GM12878 (cell line): ENCODE data around the gene MTR. TPM values are rescaled to one million over a fixed set of nuclear protein-coding genes. Genes with fewer than 3 reads are reported as not detected.

Source experiments
- ATAC-seq: fragments of 200-7000 bp; cut with Tn5 transposase; 3 replicates; pipeline ENCODE4 v1.9.1; 2020; ENCODE audit warnings: mild to moderate bottlenecking, moderate library complexity
- BruUV-seq: library from RNA; stranded (reverse); fragments of 400-500 nt; replicated peaks from 2 replicates; lab custom pipeline; 2021; lab: Mats Ljungman, UMichigan
- CTCF ChIA-PET: fragments of 300-600 bp; sonication (Branson Sonifier 250); formaldehyde crosslinking; extraction: SDS; loops from one replicate; lab custom pipeline; 2021; ENCODE audit warnings: inconsistent platforms; lab: Yijun Ruan, JAX
- POLR2A ChIA-PET: fragments of 350-600 bp; formaldehyde crosslinking; extraction: SDS; loops from one replicate; lab custom pipeline; 2021; ENCODE audit warnings: inconsistent platforms; lab: Charles Lee
- RAD21 ChIA-PET: fragments of 300-600 bp; sonication (Branson Sonifier 250); formaldehyde crosslinking; loops from one replicate; lab custom pipeline; 2023; ENCODE audit warnings: antibody characterized with exemption; ENCODE audit not compliant: unreplicated experiment; lab: Charles Lee
- SMC1A ChIA-PET: fragments of 300-600 bp; sonication (Branson Sonifier 250); formaldehyde crosslinking; loops from one replicate; lab custom pipeline; 2023; ENCODE audit not compliant: unreplicated experiment, uncharacterized antibody; lab: Charles Lee
- DNase-seq: peaks from one replicate; pipeline ENCODE4 v3.0.0-alpha.2; 2011; ENCODE audit warnings: low read depth, low spot score
- FAIRE-seq: peaks from 3 replicates; lab custom pipeline; 2011; peaks lifted over from hg19 to GRCh38; lab: Jason Lieb, UNC
- H2AFZ ChIP-seq: 2 replicates; pipeline ENCODE4 v1.6.0; 2011; ENCODE audit warnings: low read depth, low read length, control low read depth; ENCODE audit not compliant: control insufficient read depth
- H3K27ac ChIP-seq: 2 replicates; pipeline ENCODE4 v1.5.1; 2011; ENCODE audit warnings: control low read depth; ENCODE audit not compliant: control insufficient read depth, insufficient read depth
- H3K27me3 ChIP-seq, 2 experiments: replicated peaks in 1 of 2; 2 replicates each; pipeline versions ENCODE4 v1.6.0 to v1.6.1; 2011; ENCODE audit warnings: low read length in 1 of 2; ENCODE audit not compliant: control insufficient read depth in 2 of 2, insufficient read depth in 2 of 2
- H3K36me3 ChIP-seq, 2 experiments: 2 replicates each; pipeline ENCODE4 v1.5.1; 2011; ENCODE audit warnings: low read length in 1 of 2; ENCODE audit not compliant: control insufficient read depth in 2 of 2, insufficient read depth in 2 of 2
- H3K4me1 ChIP-seq: 2 replicates; pipeline ENCODE4 v1.6.1; 2011; ENCODE audit warnings: mild to moderate bottlenecking, low read length, moderate library complexity, mixed read lengths; ENCODE audit not compliant: control insufficient read depth, insufficient read depth
- H3K4me2 ChIP-seq: 2 replicates; pipeline ENCODE4 v1.6.0; 2011; ENCODE audit warnings: control low read depth; ENCODE audit not compliant: control insufficient read depth, insufficient read depth
- H3K4me3 ChIP-seq: fragments of 200-600 bp; sonication (generic); 2 replicates; pipeline ENCODE4 v1.5.1; 2016
- H3K79me2 ChIP-seq: 2 replicates; pipeline ENCODE4 v1.6.0; 2011; ENCODE audit warnings: low read length; ENCODE audit not compliant: control insufficient read depth, insufficient read depth
- H3K9ac ChIP-seq: 2 replicates; pipeline ENCODE4 v1.8.0; 2011; ENCODE audit warnings: low read length, control low read depth, mixed read lengths; ENCODE audit not compliant: control insufficient read depth, insufficient read depth
- H3K9me3 ChIP-seq: replicated peaks from 3 replicates; pipeline ENCODE4 v1.5.1; 2011; ENCODE audit warnings: mild to moderate bottlenecking, low read length; ENCODE audit not compliant: control insufficient read depth, insufficient read depth
- H4K20me1 ChIP-seq: 2 replicates; pipeline ENCODE4 v1.6.0; 2011; ENCODE audit not compliant: control insufficient read depth, insufficient read depth
- BCL11A ChIP-seq: IDR thresholded peaks from 2 replicates; pipeline ENCODE4 v1.6.1; 2011; ENCODE audit warnings: low read depth, low read length
- BHLHE40 ChIP-seq, 2 experiments: fragments of 450-650 bp in 1 of 2; IDR thresholded peaks; 2 replicates each; pipeline ENCODE4 v1.6.1; 2011 to 2017; ENCODE audit warnings: low read depth in 2 of 2, borderline replicate concordance in 1 of 2, improper control_type of control experiment in 1 of 2, low read length in 1 of 2, mild to moderate bottlenecking in 1 of 2
- CHD4 ChIP-seq: fragments of 200-600 bp; sonication (generic); IDR thresholded peaks from 2 replicates; pipeline ENCODE4 v1.6.1; 2016; ENCODE audit warnings: mild to moderate bottlenecking
- CTCF ChIP-seq, 3 experiments: IDR thresholded peaks in 2 of 3; conservative IDR thresholded peaks in 1 of 3; 2 replicates each; pipeline ENCODE4 v1.5.1; 2011; ENCODE audit warnings: low read depth in 3 of 3, low read length in 3 of 3, mild to moderate bottlenecking in 3 of 3, control low read depth in 2 of 3, moderate library complexity in 2 of 3, inconsistent platforms in 1 of 3, mixed read lengths in 1 of 3; ENCODE audit not compliant: control insufficient read depth in 2 of 3, insufficient read depth in 1 of 3; ENCODE audit errors: extremely low read depth in 1 of 3
- KAT2A ChIP-seq: conservative IDR thresholded peaks from 2 replicates; pipeline ENCODE4 v1.6.1; 2011; ENCODE audit warnings: low read depth, low read length; ENCODE audit not compliant: control insufficient read depth
- MAX ChIP-seq: IDR thresholded peaks from 2 replicates; pipeline ENCODE4 v1.6.1; 2012; ENCODE audit warnings: low read depth, low read length, improper control_type of control experiment
- MYC ChIP-seq: IDR thresholded peaks from 2 replicates; pipeline ENCODE4 v1.6.1; 2011; ENCODE audit warnings: mild to moderate bottlenecking, low read length, moderate library complexity, inconsistent platforms; ENCODE audit not compliant: insufficient read depth, insufficient replicate concordance, insufficient read length, severe bottlenecking
- SMARCA5 ChIP-seq: fragments of 450-650 bp; IDR thresholded peaks from 2 replicates; pipeline ENCODE4 v1.6.1; 2017; ENCODE audit warnings: mild to moderate bottlenecking
- SUPT20H ChIP-seq: IDR thresholded peaks from 2 replicates; pipeline ENCODE4 v1.6.1; 2011; ENCODE audit warnings: low read depth, mild to moderate bottlenecking, low read length, moderate library complexity, borderline replicate concordance; ENCODE audit not compliant: control insufficient read depth
- TARDBP ChIP-seq: IDR thresholded peaks from 2 replicates; pipeline ENCODE4 v1.6.1; 2016; ENCODE audit warnings: borderline replicate concordance
- TBL1XR1 ChIP-seq: IDR thresholded peaks from 2 replicates; pipeline ENCODE4 v1.6.1; 2012; ENCODE audit warnings: low read depth, low read length, improper control_type of control experiment
- whole genome bisulfite sequencing: methylation state at CpG from one replicate; pipeline ENCODE4 v1.1.6; 2016; ENCODE audit warnings: low lambda C conversion rate; ENCODE audit not compliant: insufficient replicate concordance, insufficient coverage; ENCODE audit errors: missing lambda C conversion rate; 5-methylcytosine and 5-hydroxymethylcytosine counted together
- in situ Hi-C: fragments of 300-500 bp; cut with MboI; formaldehyde crosslinking; loops from 9 replicates; pipeline ENCODE4 v1.14.3; 2018; ENCODE audit warnings: mixed read lengths
- intact Hi-C: fragments of 100-400 bp; cut with micrococcal nuclease; formaldehyde crosslinking; loops from one replicate; pipeline ENCODE4 v1.14.2; 2022; ENCODE audit not compliant: unreplicated experiment
- polyA plus RNA-seq, 11 experiments: library from polyadenylated mRNA; depleted of rRNA in 4 of 11; unstranded in 6 of 11; stranded (reverse) in 5 of 11; fragments of >200 nt; fragmentation: Nextera tagmentation in 4 of 11; fragmentation: Illumina TruSeq in 1 of 11; extraction: Ambion mirVana in 4 of 11; extraction: Trizol in 1 of 11; gene quantifications; 1 replicate in 1 of 11; 2 replicates in 10 of 11; pipeline versions ENCODE4 v1.2.1 to v1.2.3, GENCODE V29; 2011 to 2016; ENCODE audit warnings: inconsistent platforms in 2 of 11, missing spikeins in 2 of 11, low read depth in 1 of 11
- total RNA-seq, 4 experiments: library from RNA; depleted of rRNA in 3 of 4; stranded (reverse); fragments of >200 nt in 3 of 4; fragmentation: Illumina TruSeq in 1 of 4; extraction: Trizol in 1 of 4; gene quantifications; 2 replicates each; pipeline versions ENCODE4 v1.2.1 to v1.2.3, GENCODE V29; 2013 to 2021

The MTR gene
- total and polyA plus RNA-seq, 10 of the 15 experiments (the other 5 are each of a cell fraction or from before 2014, with no cell fraction given) = 2.4 to 38.7 (median 16.5) TPM

GRCh38 chr1:236773919-236774318 is 21.2 kb upstream of the MTR start:
- in situ Hi-C loops (no loop called here), intact Hi-C loops (no loop called here)
- no peaks in the 10 kb centered on the region for H3K27me3 ChIP-seq
- H2AFZ ChIP-seq = no peak overlapping the region
- no TSS peak for BruUV-seq
- no peaks in the 10 kb centered on the region for H3K4me1 ChIP-seq
- no peak overlapping the region for H3K4me3 ChIP-seq
- no peaks in the 10 kb centered on the region for H3K79me2 ChIP-seq
- DNase-seq = no peak
- ChIA-PET SMC1A (no interaction called here), CTCF (interaction anchor here (1.0 kb wide), 2 partner anchors 12 to 670 kb away, joined by 3 read pairs; no protein-coding TSS in a partner anchor), RAD21 (no interaction called here), POLR2A (no interaction called here)
- H3K9ac ChIP-seq = no peak overlapping the region
- no peak for FAIRE-seq
- H3K4me2 ChIP-seq = no peak overlapping the region
- WGBS = 15% methylated on average over 3 of the region's 3 CpGs
- no peaks in the 10 kb centered on the region for H4K20me1 ChIP-seq
- H3K36me3 ChIP-seq = no peaks in the 10 kb centered on the region
- no peak overlapping the region for H3K27ac ChIP-seq
- ATAC-seq = no peak; the same call in 2 of the 3 replicates
- TF ChIP-seq TARDBP (no peak), SUPT20H (no peak), SMARCA5 (no peak), BHLHE40 (IDR thresholded peaks at IDR 0.05; ENCODE audit: borderline replicate concordance in 1 of 2, low read depth in 2 of 2, low read length in 1 of 2) (no peak), MAX (no peak), CHD4 (no peak), KAT2A (no peak), TBL1XR1 (no peak)
- TF ChIP-seq, all 136 proteins: peak for 0
- peaks cover under 1% of the 10 kb centered on the region; the same call in 1 of the 3 replicates for H3K9me3 ChIP-seq

- peaks cover 2% of the 10 kb centered on the region; the same call in 1 of the 3 replicates for H3K9me3 ChIP-seq
- no peaks in the 10 kb centered on the region for H3K79me2 ChIP-seq
- peak; percentile 48; the same call in 2 of the 3 replicates for ATAC-seq
- no peak overlapping the region for H3K4me3 ChIP-seq
- SMC1A ChIA-PET = no interaction called here
- no TSS peak for BruUV-seq
- no peaks in the 10 kb centered on the region for H3K27me3 ChIP-seq
- POLR2A ChIA-PET = no interaction called here
- WGBS = 43% methylated on average over 3 of the region's 3 CpGs
- no peaks in the 10 kb centered on the region for H3K4me1 ChIP-seq
- RAD21 ChIA-PET = no interaction called here
- DNase-seq = no peak
- intact Hi-C loops (no loop called here), in situ Hi-C loops (no loop called here)
- no peak for FAIRE-seq
- H2AFZ ChIP-seq = no peak overlapping the region
- H3K27ac ChIP-seq = no peak overlapping the region
- no peak overlapping the region for H3K9ac ChIP-seq
- no peaks in the 10 kb centered on the region for H3K36me3 ChIP-seq
- TF ChIP-seq MYC (no peak), BCL11A (no peak), CTCF (IDR thresholded peaks at IDR 0.05 in 2 of 3, conservative IDR thresholded peaks at IDR 0.05 in 1 of 3; ENCODE audit: control insufficient read depth in 2 of 3, extremely low read depth in 1 of 3, insufficient read depth in 1 of 3, low read depth in 3 of 3, low read length in 3 of 3) (peak; percentile 9 to 15 (median 10); a peak in 1 of 6 replicates)
- CTCF ChIA-PET = no interaction called here
- no peak overlapping the region for H3K4me2 ChIP-seq
- no peaks in the 10 kb centered on the region for H4K20me1 ChIP-seq
Observed at GRCh38 chr1:236774926-236775325, 20.2 kb upstream of the MTR start.
